Osteoblast (primary cell): Measurements from ENCODE around the gene ANKS1B. TPM values are rescaled to one million over a fixed set of nuclear protein-coding genes. Genes with fewer than 3 reads are reported as not detected.
"Not testable (repeated sequence)": the region's sequence is repeated elsewhere in the genome, so short reads cannot be mapped to it uniquely, and the experiment has no call there.

ENCODE experiments used
- DNase-seq: peaks from one replicate; pipeline ENCODE4 v3.0.0; 2011; ENCODE audit warnings: low spot score, mixed read lengths; ENCODE audit not compliant: insufficient read length; ENCODE audit errors: missing footprints
- H2AFZ ChIP-seq: 2 replicates; pipeline ENCODE4 v1.6.0; 2011; ENCODE audit warnings: mild to moderate bottlenecking, low read length
- H3K27ac ChIP-seq: 2 replicates; pipeline ENCODE4 v1.5.1; 2011; ENCODE audit warnings: mild to moderate bottlenecking, low read depth, low read length, moderate library complexity
- H3K27me3 ChIP-seq: 2 replicates; pipeline ENCODE4 v1.6.0; 2012; ENCODE audit warnings: mild to moderate bottlenecking, control low read depth, inconsistent platforms, low read length, moderate library complexity; ENCODE audit not compliant: insufficient read depth
- H3K36me3 ChIP-seq: 2 replicates; pipeline ENCODE4 v1.5.1; 2011; ENCODE audit warnings: mild to moderate bottlenecking, low read length, control low read depth, moderate library complexity; ENCODE audit not compliant: insufficient read depth
- H3K4me1 ChIP-seq: 2 replicates; pipeline ENCODE4 v1.5.1; 2011; ENCODE audit warnings: mild to moderate bottlenecking, low read length, control low read depth, moderate library complexity; ENCODE audit not compliant: insufficient read depth
- H3K4me2 ChIP-seq: 2 replicates; pipeline ENCODE4 v1.6.0; 2011; ENCODE audit warnings: mild to moderate bottlenecking, low read length; ENCODE audit not compliant: insufficient read depth
- H3K4me3 ChIP-seq: fragments of 200-600 bp; sonication (generic); 3 replicates; pipeline ENCODE4 v1.5.1; 2012; ENCODE audit warnings: mild to moderate bottlenecking, low read length, inconsistent platforms; ENCODE audit not compliant: insufficient read depth
- H3K79me2 ChIP-seq: 2 replicates; pipeline ENCODE4 v1.6.0; 2012; ENCODE audit warnings: mild to moderate bottlenecking, low read length, control low read depth, inconsistent platforms; ENCODE audit not compliant: insufficient read depth
- H3K9me3 ChIP-seq: 2 replicates; pipeline ENCODE4 v1.5.1; 2011; ENCODE audit warnings: low read depth, low read length, control low read depth
- H4K20me1 ChIP-seq: 2 replicates; pipeline ENCODE4 v1.6.0; 2012; ENCODE audit warnings: mild to moderate bottlenecking, low read length, control low read depth; ENCODE audit not compliant: insufficient read depth
- CTCF ChIP-seq: IDR thresholded peaks from 2 replicates; pipeline ENCODE4 v1.5.1; 2011; ENCODE audit warnings: mild to moderate bottlenecking, low read depth, low read length, moderate library complexity; ENCODE audit errors: extremely low read depth
- total RNA-seq: library from RNA; depleted of rRNA; stranded (reverse); fragments of >200 nt; gene quantifications from 2 replicates; pipeline ENCODE4 v1.2.3, GENCODE V29; 2012

ANKS1B gene
- total RNA-seq, 1 donor: 2.2 TPM

DNA sequence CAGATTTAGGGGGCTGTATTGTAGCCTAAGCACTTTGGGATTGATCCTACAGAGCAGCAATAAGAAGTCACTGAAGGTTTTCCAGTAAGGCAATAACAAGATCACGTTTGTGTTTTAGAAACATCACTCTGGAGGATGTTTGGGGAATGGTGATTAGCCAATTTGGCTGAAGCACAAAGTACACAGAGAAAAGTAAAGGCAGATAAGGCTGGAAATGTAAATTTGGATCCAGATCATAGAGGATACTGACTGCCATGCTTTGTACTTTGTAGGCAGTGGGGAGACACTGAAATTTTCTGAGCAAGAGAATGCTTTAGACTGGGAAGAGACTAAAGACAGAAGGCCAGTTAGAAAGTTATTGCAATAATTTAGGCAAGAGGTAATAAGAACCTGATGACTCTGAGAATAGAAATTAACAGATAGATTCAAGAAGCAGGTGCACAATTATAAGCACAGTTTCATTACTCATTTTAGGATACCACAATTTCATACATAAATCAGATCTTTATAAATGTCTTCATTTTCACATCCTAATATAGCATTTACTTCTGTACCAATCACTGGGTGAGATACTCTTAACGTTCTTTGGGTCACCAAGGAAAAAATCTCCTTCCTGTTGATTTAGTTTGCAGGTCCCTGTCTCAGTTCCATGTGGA, 651.7 kb downstream of the ANKS1B start:
- Histone ChIP-seq H3K27ac (no peak overlapping the region), H3K4me3 (no peak overlapping the region), H3K36me3 (no peaks in the 10 kb centered on the region), H2AFZ (no peak overlapping the region), H3K79me2 (no peaks in the 10 kb centered on the region), H3K27me3 (no peaks in the 10 kb centered on the region), H3K4me1 (no peaks in the 10 kb centered on the region), H4K20me1 (no peaks in the 10 kb centered on the region), H3K9me3 (no peaks in the 10 kb centered on the region), H3K4me2 (no peak overlapping the region)
- TF ChIP-seq CTCF: no peak
- DNase-seq: no peak

DNA sequence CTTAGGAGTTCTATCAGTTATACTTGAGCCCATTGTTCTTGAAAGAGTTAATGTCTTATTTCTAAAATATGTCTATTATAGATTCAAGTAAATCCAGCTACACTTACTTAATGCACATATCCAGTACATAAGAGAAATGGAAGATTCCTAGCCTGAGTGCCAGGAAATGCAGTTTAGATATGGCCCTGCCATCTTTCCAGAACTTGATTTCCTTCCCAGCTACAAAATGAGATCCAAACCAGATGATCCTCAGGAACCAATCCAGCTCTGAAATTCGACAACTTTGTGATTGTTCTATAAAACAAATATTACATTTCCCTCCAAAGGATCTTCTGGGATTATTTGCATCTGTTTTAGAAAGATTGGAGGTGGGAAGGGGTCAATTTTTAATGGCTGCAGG, 654.5 kb downstream of the ANKS1B start:
- Histone ChIP-seq H3K79me2 (no peaks in the 10 kb centered on the region), H4K20me1 (no peaks in the 10 kb centered on the region), H3K27ac (no peak overlapping the region), H3K4me2 (no peak overlapping the region), H3K36me3 (no peaks in the 10 kb centered on the region), H3K9me3 (no peaks in the 10 kb centered on the region), H3K27me3 (no peaks in the 10 kb centered on the region), H3K4me3 (no peak overlapping the region), H3K4me1 (no peaks in the 10 kb centered on the region), H2AFZ (no peak overlapping the region)
- DNase-seq: no peak
- TF ChIP-seq CTCF: no peak

- H3K79me2 ChIP-seq, H3K4me1 ChIP-seq, H3K27ac ChIP-seq, H3K9me3 ChIP-seq, H3K4me2 ChIP-seq, H2AFZ ChIP-seq, H3K27me3 ChIP-seq, DNase-seq, H4K20me1 ChIP-seq, H3K36me3 ChIP-seq, H3K4me3 ChIP-seq: not testable (repeated sequence)
Measured at GRCh38 chr12:99321210-99321609, 663.5 kb downstream of the ANKS1B start.

DNA sequence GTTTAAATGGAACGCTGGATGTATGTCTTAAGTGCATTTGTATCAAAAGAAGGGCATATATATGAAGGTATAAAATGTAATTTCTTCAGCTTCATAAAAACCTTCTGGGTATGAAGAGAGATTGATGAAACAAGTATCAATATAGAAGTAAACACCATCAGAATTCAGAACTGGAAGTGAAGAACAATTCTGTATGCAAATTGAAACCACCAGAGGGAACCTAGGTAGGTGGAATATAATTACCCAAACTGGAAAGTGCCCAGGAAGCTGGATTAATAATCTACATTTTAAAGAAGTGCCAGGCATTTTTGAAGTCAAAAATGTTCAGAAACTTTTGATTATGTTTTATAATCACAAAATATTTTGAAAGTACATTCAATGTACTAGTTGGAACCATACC, 673.4 kb downstream of the ANKS1B start:
- H3K4me3 ChIP-seq: no peak overlapping the region
- DNase-seq: no peak
- no peak overlapping the region for H2AFZ ChIP-seq
- H3K79me2 ChIP-seq: no peaks in the 10 kb centered on the region
- H3K27ac ChIP-seq: no peak overlapping the region
- no peaks in the 10 kb centered on the region for H3K36me3 ChIP-seq
- no peaks in the 10 kb centered on the region for H4K20me1 ChIP-seq
- TF ChIP-seq CTCF: no peak
- H3K4me2 ChIP-seq: no peak overlapping the region
- no peaks in the 10 kb centered on the region for H3K4me1 ChIP-seq
- no peaks in the 10 kb centered on the region for H3K27me3 ChIP-seq
- H3K9me3 ChIP-seq: peaks cover 2% of the 10 kb centered on the region
